MM.1S (cell line): ENCODE data around the gene HBP1.
"Not testable (repeated sequence)": the region's sequence is repeated elsewhere in the genome, so short reads cannot be mapped to it uniquely, and the experiment has no call there.

Experiments used
- DNase-seq: peaks from one replicate; pipeline ENCODE4 v3.0.0-alpha.2; 2015
- H2AFZ ChIP-seq: fragments of 300-600 bp; sonication (generic); 2 replicates; pipeline ENCODE4 v1.6.0; 2016; ENCODE audit warnings: antibody characterized with exemption, low read length
- H3F3A ChIP-seq: fragments of 300-600 bp; sonication (generic); 2 replicates; pipeline ENCODE4 v1.6.1; 2016; ENCODE audit warnings: mild to moderate bottlenecking, antibody characterized with exemption, low read length, moderate library complexity, mixed read lengths; ENCODE audit not compliant: insufficient read depth
- H3K27ac ChIP-seq: fragments of 300-600 bp; sonication (generic); 2 replicates; pipeline ENCODE4 v1.5.1; 2016; ENCODE audit warnings: mild to moderate bottlenecking, low read length
- H3K27me3 ChIP-seq: fragments of 300-600 bp; sonication (generic); replicated peaks from 2 replicates; pipeline ENCODE4 v1.6.0; 2016; ENCODE audit warnings: low read length; ENCODE audit not compliant: insufficient read depth
- H3K36me3 ChIP-seq: fragments of 300-600 bp; sonication (generic); replicated peaks from 2 replicates; pipeline ENCODE4 v1.6.1; 2016; ENCODE audit warnings: mild to moderate bottlenecking, low read length, mixed read lengths; ENCODE audit not compliant: insufficient read depth
- H3K4me1 ChIP-seq: fragments of 300-600 bp; sonication (generic); 2 replicates; pipeline ENCODE4 v1.6.1; 2016; ENCODE audit warnings: low read length, mixed read lengths
- H3K4me2 ChIP-seq: fragments of 300-600 bp; sonication (generic); 2 replicates; pipeline ENCODE4 v1.6.0; 2016; ENCODE audit warnings: low read depth, low read length
- H3K4me3 ChIP-seq: fragments of 300-600 bp; sonication (generic); 2 replicates; pipeline ENCODE4 v1.5.1; 2016; ENCODE audit warnings: low read length, mixed read lengths
- H3K79me2 ChIP-seq: fragments of 300-600 bp; sonication (generic); 2 replicates; pipeline ENCODE4 v1.6.1; 2016; ENCODE audit warnings: mixed run types, low read length, mixed read lengths
- H3K9ac ChIP-seq: fragments of 300-600 bp; sonication (generic); 2 replicates; pipeline ENCODE4 v1.6.1; 2016; ENCODE audit warnings: low read length, mixed read lengths
- H3K9me2 ChIP-seq: fragments of 300-600 bp; sonication (generic); replicated peaks from 2 replicates; pipeline ENCODE4 v1.6.1; 2016; ENCODE audit warnings: mild to moderate bottlenecking, low read length, mixed read lengths; ENCODE audit not compliant: insufficient read depth
- H3K9me3 ChIP-seq: fragments of 300-600 bp; sonication (generic); replicated peaks from 2 replicates; pipeline ENCODE4 v1.6.1; 2016; ENCODE audit warnings: mild to moderate bottlenecking, low read length, mixed read lengths; ENCODE audit not compliant: insufficient read depth
- H4K20me1 ChIP-seq: fragments of 300-600 bp; sonication (generic); 2 replicates; pipeline ENCODE4 v1.6.1; 2016; ENCODE audit warnings: mild to moderate bottlenecking, low read length, moderate library complexity, mixed read lengths; ENCODE audit not compliant: insufficient read depth
- EZH2 ChIP-seq: fragments of 300-600 bp; sonication (generic); optimal IDR thresholded peaks from 2 replicates; pipeline ENCODE3; 2017; ENCODE audit warnings: low read depth, mild to moderate bottlenecking, antibody characterized with exemption, low read length, mixed read lengths
- EZH2phosphoT487 ChIP-seq: fragments of 300-600 bp; sonication (generic); IDR thresholded peaks from 2 replicates; pipeline ENCODE4 v1.6.1; 2018; ENCODE audit warnings: antibody characterized with exemption, low read length
- TF ChIP-seq, protein P1 (sequence below): fragments of 300-600 bp; sonication (generic); IDR thresholded peaks from 2 replicates; pipeline ENCODE4 v1.5.1; 2016; ENCODE audit warnings: antibody characterized with exemption, low read length, mixed read lengths

Gene HBP1

GRCh38 chr7:107219563-107220244, 50.9 kb downstream of the HBP1 start:
- H3K27ac ChIP-seq, result no peak overlapping the region
- H3K27me3 ChIP-seq, result no peaks in the 10 kb centered on the region
- H3K9ac ChIP-seq, result no peak overlapping the region
- H3K4me3 ChIP-seq, result no peak overlapping the region
- DNase-seq, result no peak
- no peaks in the 10 kb centered on the region for H4K20me1 ChIP-seq
- no peaks in the 10 kb centered on the region for H3K9me3 ChIP-seq
- no peaks in the 10 kb centered on the region for H3K79me2 ChIP-seq
- no peak overlapping the region for H3K4me2 ChIP-seq
- no peaks in the 10 kb centered on the region for H3K36me3 ChIP-seq
- no peaks in the 10 kb centered on the region for H3K4me1 ChIP-seq
- H2AFZ ChIP-seq, result no peak overlapping the region
- TF ChIP-seq, protein P1, sequence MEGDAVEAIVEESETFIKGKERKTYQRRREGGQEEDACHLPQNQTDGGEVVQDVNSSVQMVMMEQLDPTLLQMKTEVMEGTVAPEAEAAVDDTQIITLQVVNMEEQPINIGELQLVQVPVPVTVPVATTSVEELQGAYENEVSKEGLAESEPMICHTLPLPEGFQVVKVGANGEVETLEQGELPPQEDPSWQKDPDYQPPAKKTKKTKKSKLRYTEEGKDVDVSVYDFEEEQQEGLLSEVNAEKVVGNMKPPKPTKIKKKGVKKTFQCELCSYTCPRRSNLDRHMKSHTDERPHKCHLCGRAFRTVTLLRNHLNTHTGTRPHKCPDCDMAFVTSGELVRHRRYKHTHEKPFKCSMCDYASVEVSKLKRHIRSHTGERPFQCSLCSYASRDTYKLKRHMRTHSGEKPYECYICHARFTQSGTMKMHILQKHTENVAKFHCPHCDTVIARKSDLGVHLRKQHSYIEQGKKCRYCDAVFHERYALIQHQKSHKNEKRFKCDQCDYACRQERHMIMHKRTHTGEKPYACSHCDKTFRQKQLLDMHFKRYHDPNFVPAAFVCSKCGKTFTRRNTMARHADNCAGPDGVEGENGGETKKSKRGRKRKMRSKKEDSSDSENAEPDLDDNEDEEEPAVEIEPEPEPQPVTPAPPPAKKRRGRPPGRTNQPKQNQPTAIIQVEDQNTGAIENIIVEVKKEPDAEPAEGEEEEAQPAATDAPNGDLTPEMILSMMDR, result no peak
- TF ChIP-seq EZH2 (no peak), EZH2phosphoT487 (no peak)
- H3F3A ChIP-seq, result no peaks in the 10 kb centered on the region
- H3K9me2 ChIP-seq, result no peaks in the 10 kb centered on the region

- Histone ChIP-seq H3K4me1 (no peaks in the 10 kb centered on the region), H3K79me2 (no peaks in the 10 kb centered on the region), H2AFZ (no peak overlapping the region), H3K4me2 (no peak overlapping the region), H3K27me3 (no peaks in the 10 kb centered on the region), H3K9me2 (no peaks in the 10 kb centered on the region), H3F3A (no peaks in the 10 kb centered on the region), H3K9me3 (no peaks in the 10 kb centered on the region), H3K9ac (no peak overlapping the region), H3K27ac (no peak overlapping the region), H3K36me3 (no peaks in the 10 kb centered on the region), H3K4me3 (no peak overlapping the region), H4K20me1 (no peaks in the 10 kb centered on the region)
- no peak for DNase-seq
- TF ChIP-seq, protein P1, result no peak
- TF ChIP-seq EZH2 (no peak), EZH2phosphoT487 (no peak)
Observed at GRCh38 chr7:107220356-107220755, 51.6 kb downstream of the HBP1 start.

DNA sequence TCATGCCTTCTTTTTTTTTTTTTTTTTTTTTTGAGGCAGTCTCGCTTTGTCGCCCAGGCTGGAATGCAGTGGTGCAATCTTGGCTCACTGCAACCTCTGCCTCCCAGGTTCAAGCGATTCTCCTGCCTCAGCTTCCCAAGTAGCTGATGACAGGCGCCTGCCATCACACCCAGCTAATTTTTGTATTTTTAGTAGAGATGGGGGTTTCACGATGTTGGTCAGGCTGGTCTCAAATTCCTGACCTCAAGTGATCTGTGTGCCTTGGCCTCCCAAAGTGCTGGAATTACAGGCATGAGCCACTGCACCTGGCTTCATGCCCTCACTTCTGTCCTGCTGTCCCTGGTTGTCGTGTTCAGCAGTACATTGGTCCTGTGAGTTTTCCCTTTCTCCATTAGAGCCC, 52.0 kb downstream of the HBP1 start:
- H2AFZ ChIP-seq, H3K9me3 ChIP-seq, H3K4me1 ChIP-seq, H3K9me2 ChIP-seq, H4K20me1 ChIP-seq, H3K4me2 ChIP-seq, H3K27me3 ChIP-seq, H3K4me3 ChIP-seq, H3F3A ChIP-seq, DNase-seq, H3K36me3 ChIP-seq, H3K27ac ChIP-seq, H3K9ac ChIP-seq, H3K79me2 ChIP-seq: not testable (repeated sequence)

DNA sequence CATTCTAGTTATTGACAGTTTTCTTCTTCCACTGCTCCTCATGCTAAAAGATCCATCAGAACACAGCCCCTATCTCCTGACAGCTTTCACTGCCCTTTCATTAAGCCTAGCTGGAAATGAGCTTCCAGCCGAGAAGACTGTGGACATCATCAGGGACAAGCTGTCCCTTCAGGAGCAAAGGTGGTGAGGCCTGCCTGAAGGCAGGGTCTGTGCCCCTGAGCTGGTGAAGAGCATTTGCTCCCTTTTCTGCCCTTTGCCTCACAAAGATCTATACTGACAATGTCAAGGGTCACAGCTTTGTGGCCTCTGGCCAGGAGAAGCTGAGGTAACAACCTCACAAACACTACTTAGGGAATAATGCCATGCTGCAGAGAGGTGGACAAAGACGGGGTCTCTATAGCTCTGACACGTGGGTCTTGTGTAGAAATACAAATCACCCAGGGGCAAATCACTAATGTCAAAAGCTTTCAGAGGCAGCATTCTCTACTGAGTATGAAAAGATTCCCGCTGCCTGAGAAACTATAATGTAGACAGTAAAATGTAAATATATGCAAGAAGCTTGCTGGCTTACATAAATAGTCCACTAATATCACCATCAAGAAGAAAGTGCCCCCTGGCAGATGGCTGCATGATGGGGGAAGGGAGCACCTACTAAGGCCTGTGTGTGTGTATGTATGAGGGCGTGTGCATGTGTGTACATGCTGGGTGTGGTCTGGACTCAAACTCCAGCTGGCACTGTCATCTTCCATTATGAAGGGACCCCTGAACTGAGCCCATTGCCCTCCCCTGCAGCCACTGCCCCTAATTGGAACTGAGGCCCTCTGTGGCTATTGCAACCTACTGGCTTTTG, 55.8 kb downstream of the HBP1 start:
- H3K4me3 ChIP-seq, result no peak overlapping the region
- no peaks in the 10 kb centered on the region for H3K9me2 ChIP-seq
- H3K36me3 ChIP-seq, result no peaks in the 10 kb centered on the region
- H3K27ac ChIP-seq, result no peak overlapping the region
- H3K9ac ChIP-seq, result no peak overlapping the region
- H3K27me3 ChIP-seq, result no peaks in the 10 kb centered on the region
- H3F3A ChIP-seq, result no peaks in the 10 kb centered on the region
- no peak overlapping the region for H3K4me2 ChIP-seq
- H3K79me2 ChIP-seq, result no peaks in the 10 kb centered on the region
- H4K20me1 ChIP-seq, result no peaks in the 10 kb centered on the region
- no peak for TF ChIP-seq EZH2phosphoT487
- TF ChIP-seq EZH2, result no peak
- TF ChIP-seq, protein P1, result no peak
- DNase-seq, result no peak
- no peaks in the 10 kb centered on the region for H3K4me1 ChIP-seq
- no peaks in the 10 kb centered on the region for H3K9me3 ChIP-seq
- no peak overlapping the region for H2AFZ ChIP-seq
